Measurements from ENCODE around the gene DDTL. TPM values are rescaled to one million over a fixed set of nuclear protein-coding genes. Genes with fewer than 3 reads are reported as not detected.
"Not testable (repeated sequence)": the region's sequence is repeated elsewhere in the genome, so short reads cannot be mapped to it uniquely, and the experiment has no call there.

Gene DDTL
- total RNA-seq, 2 donors from 2014 or later, result 3.0 to 4.7 TPM

DNA sequence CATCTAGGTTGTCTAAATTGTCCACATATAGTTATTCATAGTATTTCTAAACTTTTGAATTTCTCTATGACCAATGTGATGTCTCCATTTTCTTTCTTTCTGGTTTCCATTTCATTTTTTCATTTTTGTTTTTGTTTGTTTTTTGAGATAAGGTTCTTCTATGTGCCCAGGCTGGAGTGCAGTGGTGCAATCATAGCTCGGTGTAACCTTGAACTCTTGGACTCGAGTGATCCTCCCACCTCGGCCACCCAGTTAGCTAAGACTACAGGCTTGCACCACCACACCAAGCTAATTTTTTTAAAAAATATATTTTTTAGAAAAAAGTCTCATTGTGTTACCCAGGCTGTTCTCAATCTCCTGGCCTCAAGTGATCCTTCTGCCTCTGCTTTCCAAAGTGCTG lies 30.4 kb downstream of the DDTL start:
- TF ChIP-seq, protein P1, sequence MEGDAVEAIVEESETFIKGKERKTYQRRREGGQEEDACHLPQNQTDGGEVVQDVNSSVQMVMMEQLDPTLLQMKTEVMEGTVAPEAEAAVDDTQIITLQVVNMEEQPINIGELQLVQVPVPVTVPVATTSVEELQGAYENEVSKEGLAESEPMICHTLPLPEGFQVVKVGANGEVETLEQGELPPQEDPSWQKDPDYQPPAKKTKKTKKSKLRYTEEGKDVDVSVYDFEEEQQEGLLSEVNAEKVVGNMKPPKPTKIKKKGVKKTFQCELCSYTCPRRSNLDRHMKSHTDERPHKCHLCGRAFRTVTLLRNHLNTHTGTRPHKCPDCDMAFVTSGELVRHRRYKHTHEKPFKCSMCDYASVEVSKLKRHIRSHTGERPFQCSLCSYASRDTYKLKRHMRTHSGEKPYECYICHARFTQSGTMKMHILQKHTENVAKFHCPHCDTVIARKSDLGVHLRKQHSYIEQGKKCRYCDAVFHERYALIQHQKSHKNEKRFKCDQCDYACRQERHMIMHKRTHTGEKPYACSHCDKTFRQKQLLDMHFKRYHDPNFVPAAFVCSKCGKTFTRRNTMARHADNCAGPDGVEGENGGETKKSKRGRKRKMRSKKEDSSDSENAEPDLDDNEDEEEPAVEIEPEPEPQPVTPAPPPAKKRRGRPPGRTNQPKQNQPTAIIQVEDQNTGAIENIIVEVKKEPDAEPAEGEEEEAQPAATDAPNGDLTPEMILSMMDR (IDR thresholded peaks at IDR 0.05), result no peak
- H3K4me1 ChIP-seq, result no peaks in the 10 kb centered on the region
- no peak overlapping the region for H3K9ac ChIP-seq (ENCODE audit: low read depth in 2 of 2, low read length in 2 of 2)
- no peaks in the 10 kb centered on the region for H3K36me3 ChIP-seq
- no peak overlapping the region for H3K27ac ChIP-seq
- H3K9me3 ChIP-seq, result no peaks in the 10 kb centered on the region
- H3K4me3 ChIP-seq, result no peak overlapping the region
- H3K27me3 ChIP-seq, result no peaks in the 10 kb centered on the region
- intact Hi-C loops (cut with DNase I), result no loop called here
- DNase-seq, result no peak

DNA sequence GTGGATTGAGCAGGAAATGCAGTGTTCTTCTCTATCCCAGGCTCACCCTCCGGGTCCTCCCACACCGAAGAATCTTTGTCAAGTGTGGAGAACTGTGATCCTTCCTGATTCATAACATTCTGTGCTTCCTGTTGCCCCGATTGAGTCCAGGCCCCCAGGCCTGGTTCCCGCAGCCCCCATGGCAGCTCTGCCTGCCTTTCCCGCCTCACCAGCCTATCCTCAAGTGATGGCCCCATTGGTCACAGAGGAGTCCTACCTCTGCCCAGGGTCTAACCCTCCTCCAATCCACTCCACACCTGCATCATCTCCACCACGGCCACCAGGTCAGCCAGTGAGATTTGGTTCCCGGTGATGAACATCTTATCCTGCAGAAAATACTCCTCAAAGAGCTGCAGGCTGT lies 33.1 kb downstream of the DDTL start:
- H3K9ac ChIP-seq (ENCODE audit: low read depth in 2 of 2, low read length in 2 of 2); H3K27ac ChIP-seq; H3K27me3 ChIP-seq; DNase-seq; H3K36me3 ChIP-seq; H3K4me1 ChIP-seq; H3K9me3 ChIP-seq; H3K4me3 ChIP-seq: not testable (repeated sequence)
- intact Hi-C loops (cut with DNase I), result loop anchor here (10.0 kb wide), 1 partner anchor 165 kb away; no protein-coding TSS in a partner anchor

DNA sequence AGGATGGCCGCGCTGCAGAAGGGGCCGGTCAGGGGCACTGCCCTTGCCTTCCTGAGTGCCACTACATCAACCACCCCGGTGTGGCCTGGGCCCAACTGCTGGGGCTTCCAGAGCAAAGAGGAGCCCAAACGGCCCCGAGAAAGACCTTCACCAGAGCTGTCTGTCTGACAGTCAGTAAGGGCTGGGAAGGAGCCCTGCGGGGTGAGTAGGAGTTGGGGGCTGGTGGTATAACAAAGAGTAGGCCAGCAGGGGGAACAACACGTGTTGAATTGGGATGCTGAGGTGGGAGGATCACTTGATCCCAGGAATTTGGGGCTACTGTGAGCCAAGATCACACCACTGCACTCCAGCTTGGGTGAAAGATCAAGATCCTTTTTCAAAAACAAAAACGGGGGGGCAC lies 34.6 kb downstream of the DDTL start:
- no peak for DNase-seq
- TF ChIP-seq, protein P1 (IDR thresholded peaks at IDR 0.05), result no peak
- H3K4me3 ChIP-seq, result no peak overlapping the region
- H3K9me3 ChIP-seq, result no peaks in the 10 kb centered on the region
- no peak overlapping the region for H3K27ac ChIP-seq
- H3K36me3 ChIP-seq, result no peaks in the 10 kb centered on the region
- H3K27me3 ChIP-seq, result no peaks in the 10 kb centered on the region
- no peaks in the 10 kb centered on the region for H3K4me1 ChIP-seq
- intact Hi-C loops (cut with DNase I), result loop anchor here (10.0 kb wide), 1 partner anchor 163 kb away; no protein-coding TSS in a partner anchor
- no peak overlapping the region for H3K9ac ChIP-seq (ENCODE audit: low read depth in 2 of 2, low read length in 2 of 2)

DNA sequence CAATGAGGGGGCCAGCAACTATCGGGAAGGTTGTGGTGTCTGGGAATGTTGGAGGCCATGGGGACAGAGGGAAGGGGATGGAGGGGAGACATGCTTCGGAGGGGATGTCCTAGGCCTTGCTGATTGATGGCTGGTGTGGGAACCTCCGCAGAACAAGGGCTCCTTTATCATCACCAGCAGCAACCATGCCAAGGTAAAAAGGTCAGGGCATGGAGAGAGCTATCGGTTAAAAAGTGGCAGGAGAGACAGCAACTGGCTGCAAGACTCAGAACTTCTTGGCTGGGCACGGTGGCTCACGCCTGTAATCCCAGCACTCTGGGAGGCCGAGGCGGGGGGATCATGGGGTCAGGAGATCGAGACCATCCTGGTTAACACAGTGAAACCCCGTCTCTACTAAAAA lies 35.6 kb downstream of the DDTL start:
- no peaks in the 10 kb centered on the region for H3K9me3 ChIP-seq
- H3K4me1 ChIP-seq, result no peaks in the 10 kb centered on the region
- no peaks in the 10 kb centered on the region for H3K36me3 ChIP-seq
- H3K9ac ChIP-seq (ENCODE audit: low read depth in 2 of 2, low read length in 2 of 2), result no peak overlapping the region
- TF ChIP-seq, protein P1 (IDR thresholded peaks at IDR 0.05), result no peak
- H3K27ac ChIP-seq, result no peak overlapping the region
- H3K4me3 ChIP-seq, result no peak overlapping the region
- DNase-seq, result no peak
- H3K27me3 ChIP-seq, result no peaks in the 10 kb centered on the region
- intact Hi-C loops (cut with DNase I), result loop anchor here (10.0 kb wide), 1 partner anchor 163 kb away; no protein-coding TSS in a partner anchor

DNA sequence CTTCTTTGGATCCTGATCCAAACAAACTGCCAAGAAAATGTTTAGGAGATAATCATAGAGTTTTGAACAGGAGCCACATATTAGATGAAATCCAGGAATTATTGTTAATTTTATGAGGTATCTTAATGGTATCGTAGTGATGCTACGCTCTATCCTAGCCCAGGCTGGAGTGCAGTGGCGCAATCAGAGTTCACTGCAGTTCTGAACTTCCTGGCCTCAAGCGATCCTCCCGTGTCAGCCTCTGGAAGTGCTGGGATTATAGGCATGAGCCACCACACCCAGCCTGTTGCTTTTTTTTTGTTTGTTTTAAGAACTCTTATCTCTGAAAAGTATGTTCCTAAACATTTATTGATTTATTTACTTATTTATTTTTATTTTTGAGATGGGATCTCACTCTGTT lies 36.2 kb downstream of the DDTL start:
- H3K9ac ChIP-seq (ENCODE audit: low read depth in 2 of 2, low read length in 2 of 2), result no peak overlapping the region
- intact Hi-C loops (cut with DNase I), result loop anchor here (10.0 kb wide), 1 partner anchor 162 kb away; no protein-coding TSS in a partner anchor
- H3K36me3 ChIP-seq, result no peaks in the 10 kb centered on the region
- H3K4me3 ChIP-seq, result no peak overlapping the region
- no peak for DNase-seq
- TF ChIP-seq, protein P1 (IDR thresholded peaks at IDR 0.05), result no peak
- H3K4me1 ChIP-seq, result no peaks in the 10 kb centered on the region
- no peak overlapping the region for H3K27ac ChIP-seq
- no peaks in the 10 kb centered on the region for H3K27me3 ChIP-seq
- no peaks in the 10 kb centered on the region for H3K9me3 ChIP-seq

DNA sequence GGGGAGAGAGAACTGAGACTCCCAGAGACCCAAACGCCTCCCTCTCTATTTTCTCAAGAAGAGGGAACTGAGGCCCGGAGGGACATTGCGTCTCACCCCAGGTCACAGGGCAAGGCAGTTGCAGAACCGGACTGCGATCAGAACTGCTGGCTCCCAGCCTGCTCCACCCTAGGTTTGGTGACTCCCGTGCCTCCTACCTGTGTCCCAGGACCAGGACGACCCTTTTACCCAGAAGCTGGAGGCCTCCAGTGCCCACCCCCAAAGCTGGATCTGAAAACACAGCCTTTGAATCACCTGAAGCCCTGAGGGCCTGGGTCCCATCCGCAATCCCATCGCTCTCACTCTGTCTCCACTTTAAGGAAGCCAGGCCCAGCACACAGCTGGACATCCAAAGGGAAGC lies 37.2 kb downstream of the DDTL start:
- Histone ChIP-seq H3K36me3 (no peaks in the 10 kb centered on the region), H3K4me3 (no peak overlapping the region), H3K9ac (ENCODE audit: low read depth in 2 of 2, low read length in 2 of 2) (no peak overlapping the region), H3K9me3 (no peaks in the 10 kb centered on the region), H3K4me1 (no peaks in the 10 kb centered on the region), H3K27ac (no peak overlapping the region), H3K27me3 (no peaks in the 10 kb centered on the region)
- intact Hi-C loops (cut with DNase I), result loop anchor here (10.0 kb wide), 1 partner anchor 161 kb away; no protein-coding TSS in a partner anchor
- TF ChIP-seq, protein P1 (IDR thresholded peaks at IDR 0.05), result no peak
- no peak for DNase-seq

Measured in colonic mucosa (tissue), 4 donors.